ENCODE measurements around the gene AP1M2. TPM values are rescaled to one million over a fixed set of nuclear protein-coding genes. Genes with fewer than 3 reads are reported as not detected.
"Not testable (repeated sequence)": the region's sequence is repeated elsewhere in the genome, so short reads cannot be mapped to it uniquely, and the experiment has no call there.

The AP1M2 gene
- total RNA-seq, 1 experiment from 2014 or later: 146 TPM

- Histone ChIP-seq H3K27ac (ENCODE audit: insufficient read length, low read depth, low read length) (no peak overlapping the region), H3K56ac (ENCODE audit: insufficient read length, low read depth, low read length) (no peak overlapping the region), H3K18ac (ENCODE audit: insufficient read length, low read depth, low read length) (no peak overlapping the region), H3T11ph (ENCODE audit: low read length) (no peak overlapping the region), H2BK15ac (ENCODE audit: low read depth, low read length) (no peak overlapping the region), H2BK5ac (ENCODE audit: insufficient read length, low read length) (no peak overlapping the region), H4K20me1 (ENCODE audit: control insufficient read depth, insufficient read depth, insufficient read length) (no peaks in the 10 kb centered on the region), H4K5ac (ENCODE audit: insufficient read length, low read depth, low read length) (no peak overlapping the region), H2BK12ac (ENCODE audit: insufficient read length, low read depth, low read length) (no peak overlapping the region), H4K8ac (replicated peaks; ENCODE audit: insufficient read length, low read depth, low read length) (no peak overlapping the region), H3K23me2 (ENCODE audit: insufficient read length, low read depth, low read length, poor library complexity, severe bottlenecking) (no peaks in the 10 kb centered on the region), H2BK120ac (ENCODE audit: low read depth, low read length, poor library complexity, severe bottlenecking) (no peak overlapping the region), H3K4me2 (ENCODE audit: insufficient read depth, insufficient read length, low read length) (peak overlapping the region; percentile 53), H3K27me3 (ENCODE audit: insufficient read depth, low read length) (no peaks in the 10 kb centered on the region), H4K91ac (ENCODE audit: insufficient read length, low read depth, low read length) (no peak overlapping the region), H2BK20ac (ENCODE audit: low read depth, low read length, poor library complexity, severe bottlenecking) (no peak overlapping the region), H3K79me2 (ENCODE audit: insufficient read depth, low read length) (no peaks in the 10 kb centered on the region), H3K9ac (ENCODE audit: extremely low read depth, insufficient read length, low read length) (no peak overlapping the region), H2AFZ (ENCODE audit: low read length) (no peak overlapping the region), H2AK5ac (ENCODE audit: insufficient read length, low read length) (no peak overlapping the region), H3K4me1 (ENCODE audit: insufficient read depth, low read length) (no peaks in the 10 kb centered on the region), H3K79me1 (ENCODE audit: insufficient read depth, low read depth, low read length, poor library complexity, severe bottlenecking) (no peaks in the 10 kb centered on the region), H3K23ac (ENCODE audit: insufficient read length, low read depth, low read length) (no peak overlapping the region), H3K9me3 (ENCODE audit: control insufficient read depth, low read depth, low read length) (no peaks in the 10 kb centered on the region), H3K14ac (ENCODE audit: insufficient read depth, low read length) (no peak overlapping the region), H3K4ac (ENCODE audit: low read depth, low read length) (no peak overlapping the region)
- DNase-seq: no peak
- Mint-ChIP-seq H3K36me3 (ENCODE audit: insufficient read depth in 1 of 3, low read depth in 3 of 3) (peaks cover 0 to 9% (median 8%) of the 10 kb centered on the region in 3 experiments; a peak in 3 of 7 replicates), H3K9me3 (no peaks in the 10 kb centered on the region), H3K4me3 (peak overlapping the region; percentile 69 to 86), H3K4me1 (peaks cover 4 to 12% of the 10 kb centered on the region in 2 experiments), H3K27ac (peak overlapping the region in 2 of 3 experiments; percentile 74 to 95; a peak in 4 of 7 replicates), H3K27me3 (ENCODE audit: low read depth) (peaks cover 8% of the 10 kb centered on the region)
- WGBS (ENCODE audit: extremely low coverage, insufficient read length, low lambda C conversion rate): no CpG with 5 or more reads among the region's 8 CpGs
- TF ChIP-seq CTCF (conservative IDR thresholded peaks at IDR 0.05): no peak
Measured at GRCh38 chr19:10543059-10543419, 44.1 kb downstream of the AP1M2 start.

- no CpG with 5 or more reads among the region's 9 CpGs for WGBS (ENCODE audit: extremely low coverage, insufficient read length, low lambda C conversion rate)
- not testable (repeated sequence) for H3T11ph ChIP-seq (ENCODE audit: low read length); H2BK20ac ChIP-seq (ENCODE audit: low read depth, low read length, poor library complexity, severe bottlenecking)
Measured at GRCh38 chr19:10539016-10539415, 48.1 kb downstream of the AP1M2 start.

More at GRCh38 chr19:10539016-10539415, 48.1 kb downstream of the AP1M2 start:
- not testable (repeated sequence) for DNase-seq; H3K4ac ChIP-seq (ENCODE audit: low read depth, low read length); H3K36me3 Mint-ChIP-seq (ENCODE audit: insufficient read depth in 1 of 3, low read depth in 3 of 3); H3K4me3 Mint-ChIP-seq; H2BK5ac ChIP-seq (ENCODE audit: insufficient read length, low read length); H2BK12ac ChIP-seq (ENCODE audit: insufficient read length, low read depth, low read length); H3K56ac ChIP-seq (ENCODE audit: insufficient read length, low read depth, low read length); H4K8ac ChIP-seq (replicated peaks; ENCODE audit: insufficient read length, low read depth, low read length); H2AK5ac ChIP-seq (ENCODE audit: insufficient read length, low read length); H3K27ac Mint-ChIP-seq; H2BK120ac ChIP-seq (ENCODE audit: low read depth, low read length, poor library complexity, severe bottlenecking); H3K4me1 Mint-ChIP-seq; H4K5ac ChIP-seq (ENCODE audit: insufficient read length, low read depth, low read length); H2AFZ ChIP-seq (ENCODE audit: low read length); H3K27ac ChIP-seq (ENCODE audit: insufficient read length, low read depth, low read length); H3K23ac ChIP-seq (ENCODE audit: insufficient read length, low read depth, low read length); H3K27me3 ChIP-seq (ENCODE audit: insufficient read depth, low read length); H4K91ac ChIP-seq (ENCODE audit: insufficient read length, low read depth, low read length); H2BK15ac ChIP-seq (ENCODE audit: low read depth, low read length); H4K20me1 ChIP-seq (ENCODE audit: control insufficient read depth, insufficient read depth, insufficient read length); H3K23me2 ChIP-seq (ENCODE audit: insufficient read length, low read depth, low read length, poor library complexity, severe bottlenecking); H3K14ac ChIP-seq (ENCODE audit: insufficient read depth, low read length); H3K9ac ChIP-seq (ENCODE audit: extremely low read depth, insufficient read length, low read length); H3K79me1 ChIP-seq (ENCODE audit: insufficient read depth, low read depth, low read length, poor library complexity, severe bottlenecking); H3K9me3 Mint-ChIP-seq; H3K4me1 ChIP-seq (ENCODE audit: insufficient read depth, low read length); H3K18ac ChIP-seq (ENCODE audit: insufficient read length, low read depth, low read length); H3K79me2 ChIP-seq (ENCODE audit: insufficient read depth, low read length); H3K9me3 ChIP-seq (ENCODE audit: control insufficient read depth, low read depth, low read length); H3K4me2 ChIP-seq (ENCODE audit: insufficient read depth, insufficient read length, low read length)
- peaks cover 15% of the 10 kb centered on the region for H3K27me3 Mint-ChIP-seq (ENCODE audit: low read depth)

Data from H9 (cell line).